ENCODE data around the gene BMP5. TPM values are rescaled to one million over a fixed set of nuclear protein-coding genes. Genes with fewer than 3 reads are reported as not detected.

Gene BMP5
- total and polyA plus RNA-seq, 2 donors (not counting 3 experiments of a cell fraction or from before 2014, with no cell fraction given), result not detected

DNA sequence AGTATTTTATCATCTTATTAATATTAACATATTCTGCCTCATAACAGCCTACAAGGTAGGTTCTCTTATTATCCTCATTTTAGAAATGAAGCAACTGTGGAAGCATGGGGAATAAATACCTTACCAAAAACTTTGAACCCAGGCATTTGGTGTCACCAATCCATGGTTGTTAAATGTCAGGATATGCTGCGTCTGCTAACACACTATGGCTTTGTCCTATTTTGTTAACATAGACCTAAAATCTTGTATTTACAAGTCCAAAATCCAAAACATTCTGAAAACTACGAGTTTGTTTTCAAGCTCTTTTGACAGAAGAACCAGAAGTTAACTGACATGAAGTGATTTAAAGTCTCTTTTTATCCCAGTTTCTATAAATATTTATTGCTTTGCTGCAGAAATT, 53.4 kb downstream of the BMP5 start:
- no TSS peak for BruUV-seq (replicated peaks)
- no peak overlapping the region for H3K4me2 ChIP-seq (ENCODE audit: insufficient read depth, low read length)
- H3K27me3 ChIP-seq (ENCODE audit: control insufficient read depth in 2 of 2, insufficient read depth in 2 of 2, low read length in 2 of 2), result no peaks in the 10 kb centered on the region
- H3K9me1 ChIP-seq (replicated peaks; ENCODE audit: control insufficient read depth, extremely low read depth, insufficient read depth, low read length), result no peaks in the 10 kb centered on the region
- H4K20me1 ChIP-seq (replicated peaks; ENCODE audit: control insufficient read depth, extremely low read depth, insufficient read depth, low read length), result no peaks in the 10 kb centered on the region
- no peaks in the 10 kb centered on the region for H3K36me3 ChIP-seq (ENCODE audit: control insufficient read depth in 2 of 2, extremely low read depth in 1 of 2, insufficient read depth in 2 of 2, low read length in 2 of 2)
- no peak overlapping the region for H2AFZ ChIP-seq (ENCODE audit: low read depth, low read length)
- intact Hi-C loops (cut with micrococcal nuclease), result no loop called here
- ChIA-PET CTCF (no interaction called here), POLR2A (no interaction called here)
- FAIRE-seq (no peak), DNase-seq (ENCODE audit: low read depth, low spot score) (no peak)
- H3K9ac ChIP-seq (replicated peaks; ENCODE audit: extremely low read depth, insufficient read depth, low read length), result no peak overlapping the region
- dilution Hi-C loops (cut with MboI; ENCODE audit: extremely low pct_ligation_motif_present, low sequenced_read_pairs), result no loop called here
- H3K79me2 ChIP-seq (ENCODE audit: control insufficient read depth, insufficient read depth, low read length), result no peaks in the 10 kb centered on the region
- H3K9me3 ChIP-seq (replicated peaks; ENCODE audit: control insufficient read depth, insufficient read depth, low read length), result no peaks in the 10 kb centered on the region
- TF ChIP-seq MYC (IDR thresholded peaks at IDR 0.05; ENCODE audit: low read depth, low read length), result no peak
- no peak for TF ChIP-seq GATA2 (IDR thresholded peaks at IDR 0.05; ENCODE audit: insufficient read depth, insufficient read length, low read depth, low read length)
- TF ChIP-seq, protein P1, sequence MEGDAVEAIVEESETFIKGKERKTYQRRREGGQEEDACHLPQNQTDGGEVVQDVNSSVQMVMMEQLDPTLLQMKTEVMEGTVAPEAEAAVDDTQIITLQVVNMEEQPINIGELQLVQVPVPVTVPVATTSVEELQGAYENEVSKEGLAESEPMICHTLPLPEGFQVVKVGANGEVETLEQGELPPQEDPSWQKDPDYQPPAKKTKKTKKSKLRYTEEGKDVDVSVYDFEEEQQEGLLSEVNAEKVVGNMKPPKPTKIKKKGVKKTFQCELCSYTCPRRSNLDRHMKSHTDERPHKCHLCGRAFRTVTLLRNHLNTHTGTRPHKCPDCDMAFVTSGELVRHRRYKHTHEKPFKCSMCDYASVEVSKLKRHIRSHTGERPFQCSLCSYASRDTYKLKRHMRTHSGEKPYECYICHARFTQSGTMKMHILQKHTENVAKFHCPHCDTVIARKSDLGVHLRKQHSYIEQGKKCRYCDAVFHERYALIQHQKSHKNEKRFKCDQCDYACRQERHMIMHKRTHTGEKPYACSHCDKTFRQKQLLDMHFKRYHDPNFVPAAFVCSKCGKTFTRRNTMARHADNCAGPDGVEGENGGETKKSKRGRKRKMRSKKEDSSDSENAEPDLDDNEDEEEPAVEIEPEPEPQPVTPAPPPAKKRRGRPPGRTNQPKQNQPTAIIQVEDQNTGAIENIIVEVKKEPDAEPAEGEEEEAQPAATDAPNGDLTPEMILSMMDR (IDR thresholded peaks at IDR 0.05; ENCODE audit: extremely low read depth in 1 of 2, insufficient read depth in 1 of 2, low read depth in 1 of 2, low read length in 2 of 2), result no peak
- no peak for TF ChIP-seq JUN (IDR thresholded peaks at IDR 0.05; ENCODE audit: borderline replicate concordance, insufficient read depth, insufficient read length, low read depth)
- no peak for TF ChIP-seq POLR2A (IDR thresholded peaks at IDR 0.05; ENCODE audit: low read depth, low read length)
- TF ChIP-seq EZH2 (IDR thresholded peaks at IDR 0.05; ENCODE audit: borderline replicate concordance, low read depth, low read length, severe bottlenecking), result no peak
- TF ChIP-seq, protein P2, sequence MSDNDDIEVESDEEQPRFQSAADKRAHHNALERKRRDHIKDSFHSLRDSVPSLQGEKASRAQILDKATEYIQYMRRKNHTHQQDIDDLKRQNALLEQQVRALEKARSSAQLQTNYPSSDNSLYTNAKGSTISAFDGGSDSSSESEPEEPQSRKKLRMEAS (IDR thresholded peaks at IDR 0.05; ENCODE audit: insufficient read depth, insufficient read length), result no peak
- no peak for TF ChIP-seq POLR2AphosphoS5 (IDR thresholded peaks at IDR 0.05; ENCODE audit: insufficient read depth, low read depth, low read length)
- no peak for TF ChIP-seq FOS (IDR thresholded peaks at IDR 0.05; ENCODE audit: borderline replicate concordance, insufficient read depth, low read length)
- H3K4me3 ChIP-seq (replicated peaks in 1 of 3; ENCODE audit: insufficient read depth in 1 of 3, low read depth in 1 of 3, low read length in 3 of 3), result no peak overlapping the region
- no peak overlapping the region for H3K27ac ChIP-seq (ENCODE audit: insufficient read depth, low read depth, low read length)
- no peaks in the 10 kb centered on the region for H3K4me1 ChIP-seq (ENCODE audit: control insufficient read depth, extremely low read depth, insufficient read depth, low read length)

Data from endothelial cell of umbilical vein (primary cell).